Measurements from ENCODE around the gene MDH2. TPM values are rescaled to one million over a fixed set of nuclear protein-coding genes. Genes with fewer than 3 reads are reported as not detected.
"Not testable (repeated sequence)": the region's sequence is repeated elsewhere in the genome, so short reads cannot be mapped to it uniquely, and the experiment has no call there.

The MDH2 gene
- total RNA-seq, 1 experiment from 2014 or later = 154 TPM

GRCh38 chr7:76106893-76107292, 59.0 kb downstream of the MDH2 start:
- CTCF ChIA-PET = no interaction called here
- TF ChIP-seq CTCF (IDR thresholded peaks at IDR 0.05; ENCODE audit: unreplicated experiment) = no peak
- Mint-ChIP-seq H3K27ac (ENCODE audit: unreplicated experiment) (no peak overlapping the region), H3K4me3 (ENCODE audit: low read depth, unreplicated experiment) (no peak overlapping the region), H3K36me3 (ENCODE audit: insufficient read depth, unreplicated experiment) (no peaks in the 10 kb centered on the region), H3K27me3 (ENCODE audit: unreplicated experiment) (no peaks in the 10 kb centered on the region), H3K4me1 (ENCODE audit: low read depth, unreplicated experiment) (peaks cover 13% of the 10 kb centered on the region), H3K9me3 (ENCODE audit: low read depth, unreplicated experiment) (no peaks in the 10 kb centered on the region)
- no peak for DNase-seq
- intact Hi-C loops (cut with micrococcal nuclease; ENCODE audit: unreplicated experiment) = no loop called here
- BruUV-seq (replicated peaks) = no TSS peak

GRCh38 chr7:76108540-76109233, 60.8 kb downstream of the MDH2 start:
- Mint-ChIP-seq H3K36me3 (ENCODE audit: insufficient read depth, unreplicated experiment) (no peaks in the 10 kb centered on the region), H3K27ac (ENCODE audit: unreplicated experiment) (no peak overlapping the region)

GRCh38 chr7:76113042-76113630, 65.2 kb downstream of the MDH2 start:
- H3K36me3 Mint-ChIP-seq (ENCODE audit: insufficient read depth, unreplicated experiment); intact Hi-C loops (cut with micrococcal nuclease; ENCODE audit: unreplicated experiment); H3K4me3 Mint-ChIP-seq (ENCODE audit: low read depth, unreplicated experiment); BruUV-seq (replicated peaks); H3K4me1 Mint-ChIP-seq (ENCODE audit: low read depth, unreplicated experiment); H3K27ac Mint-ChIP-seq (ENCODE audit: unreplicated experiment); CTCF ChIA-PET; H3K9me3 Mint-ChIP-seq (ENCODE audit: low read depth, unreplicated experiment); H3K27me3 Mint-ChIP-seq (ENCODE audit: unreplicated experiment); DNase-seq: not testable (repeated sequence)

More at GRCh38 chr7:76108540-76109233, 60.8 kb downstream of the MDH2 start:
- H3K4me3 Mint-ChIP-seq (ENCODE audit: low read depth, unreplicated experiment) = no peak overlapping the region
- peaks cover 9% of the 10 kb centered on the region for H3K4me1 Mint-ChIP-seq (ENCODE audit: low read depth, unreplicated experiment)
- BruUV-seq (replicated peaks) = TSS peak; percentile 55
- CTCF ChIA-PET = no interaction called here
- no peak for DNase-seq
- no peaks in the 10 kb centered on the region for H3K9me3 Mint-ChIP-seq (ENCODE audit: low read depth, unreplicated experiment)
- TF ChIP-seq CTCF (IDR thresholded peaks at IDR 0.05; ENCODE audit: unreplicated experiment) = no peak
- intact Hi-C loops (cut with micrococcal nuclease; ENCODE audit: unreplicated experiment) = no loop called here
- no peaks in the 10 kb centered on the region for H3K27me3 Mint-ChIP-seq (ENCODE audit: unreplicated experiment)

GRCh38 chr7:76114742-76115141, 66.8 kb downstream of the MDH2 start:
- H3K9me3 Mint-ChIP-seq (ENCODE audit: low read depth, unreplicated experiment); H3K4me1 Mint-ChIP-seq (ENCODE audit: low read depth, unreplicated experiment); H3K27me3 Mint-ChIP-seq (ENCODE audit: unreplicated experiment); BruUV-seq (replicated peaks); intact Hi-C loops (cut with micrococcal nuclease; ENCODE audit: unreplicated experiment); DNase-seq; H3K27ac Mint-ChIP-seq (ENCODE audit: unreplicated experiment); H3K36me3 Mint-ChIP-seq (ENCODE audit: insufficient read depth, unreplicated experiment); CTCF ChIA-PET; H3K4me3 Mint-ChIP-seq (ENCODE audit: low read depth, unreplicated experiment): not testable (repeated sequence)

Other genes with a start within 250 kb of the MDH2 start
- 0.68 TPM in 1 of 2 replicates, not detected in the other for gene CCL24, start 234.3 kb upstream of the MDH2 start, total RNA-seq (2022)
- gene RHBDD2, start 169.1 kb upstream of the MDH2 start, total RNA-seq (2022) = 35.3 and 39.2 TPM in 2 replicates
- gene POR, start 133.0 kb upstream of the MDH2 start, total RNA-seq (2022) = 65.8 and 83.1 TPM in 2 replicates
- 19.3 and 30.8 TPM in 2 replicates for gene TMEM120A, start 53.5 kb upstream of the MDH2 start, total RNA-seq (2022)
- gene STYXL1, start 106 bp upstream of the MDH2 start, total RNA-seq (2022) = 39.9 and 46.2 TPM in 2 replicates
- 0.21 TPM in 1 of 2 replicates, not detected in the other for gene SRRM3, start 153.8 kb downstream of the MDH2 start, total RNA-seq (2022)